Hepatocyte (in vitro differentiated cells): ENCODE data around the gene NDUFS6.

Source experiments
- EZH2 ChIP-seq: fragments of 200-600 bp; sonication (generic); IDR thresholded peaks from 2 replicates; pipeline ENCODE4 v1.6.1; 2016; ENCODE audit warnings: antibody characterized with exemption, mild to moderate bottlenecking, borderline replicate concordance
- TF ChIP-seq, protein P1 (sequence below): fragments of 200-600 bp; sonication (generic); IDR thresholded peaks from 2 replicates; pipeline ENCODE4 v1.5.1; 2016; ENCODE audit warnings: antibody characterized with exemption, mild to moderate bottlenecking; ENCODE audit not compliant: poor library complexity

DNA sequence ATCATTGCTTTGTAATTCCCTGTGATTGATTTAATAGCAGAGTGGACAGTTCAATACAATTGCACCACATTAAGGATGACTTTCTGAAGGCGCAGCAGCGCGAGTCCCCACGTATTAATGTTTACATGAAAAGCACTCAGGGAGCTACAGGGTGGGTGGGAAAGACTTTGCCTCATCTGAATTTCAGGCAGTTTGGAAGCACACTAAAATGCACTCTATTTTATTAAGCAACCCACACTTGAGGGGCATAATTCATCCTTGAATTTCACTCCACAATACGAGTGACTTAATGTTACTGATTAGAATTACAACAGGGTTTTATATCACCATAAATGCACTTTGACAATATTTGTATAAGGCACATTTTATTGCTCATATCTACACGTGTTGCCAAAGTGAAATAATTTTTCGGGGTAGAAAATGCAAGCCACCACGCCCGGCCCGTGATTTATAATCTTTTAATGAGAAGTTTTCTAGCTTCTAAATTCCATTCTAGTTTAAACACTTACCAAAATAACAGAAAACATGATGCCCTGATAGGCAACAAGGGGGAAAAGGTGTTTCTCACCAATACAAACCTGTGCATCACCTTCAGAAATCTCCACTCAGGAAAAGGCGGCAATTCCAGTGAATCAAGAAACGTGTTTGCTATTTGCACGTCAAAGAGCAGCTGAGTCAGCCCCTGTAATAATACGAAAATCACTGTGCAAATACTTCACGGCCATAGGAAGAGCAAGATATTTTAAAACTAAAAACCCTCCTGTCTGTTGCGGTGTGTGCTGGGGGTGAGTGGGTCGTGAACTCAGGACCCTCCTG lies 41.0 kb downstream of the NDUFS6 start:
- TF ChIP-seq, protein P1, sequence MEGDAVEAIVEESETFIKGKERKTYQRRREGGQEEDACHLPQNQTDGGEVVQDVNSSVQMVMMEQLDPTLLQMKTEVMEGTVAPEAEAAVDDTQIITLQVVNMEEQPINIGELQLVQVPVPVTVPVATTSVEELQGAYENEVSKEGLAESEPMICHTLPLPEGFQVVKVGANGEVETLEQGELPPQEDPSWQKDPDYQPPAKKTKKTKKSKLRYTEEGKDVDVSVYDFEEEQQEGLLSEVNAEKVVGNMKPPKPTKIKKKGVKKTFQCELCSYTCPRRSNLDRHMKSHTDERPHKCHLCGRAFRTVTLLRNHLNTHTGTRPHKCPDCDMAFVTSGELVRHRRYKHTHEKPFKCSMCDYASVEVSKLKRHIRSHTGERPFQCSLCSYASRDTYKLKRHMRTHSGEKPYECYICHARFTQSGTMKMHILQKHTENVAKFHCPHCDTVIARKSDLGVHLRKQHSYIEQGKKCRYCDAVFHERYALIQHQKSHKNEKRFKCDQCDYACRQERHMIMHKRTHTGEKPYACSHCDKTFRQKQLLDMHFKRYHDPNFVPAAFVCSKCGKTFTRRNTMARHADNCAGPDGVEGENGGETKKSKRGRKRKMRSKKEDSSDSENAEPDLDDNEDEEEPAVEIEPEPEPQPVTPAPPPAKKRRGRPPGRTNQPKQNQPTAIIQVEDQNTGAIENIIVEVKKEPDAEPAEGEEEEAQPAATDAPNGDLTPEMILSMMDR: no peak
- TF ChIP-seq EZH2: no peak
